Measurements from ENCODE around the gene KIF16B.

The KIF16B gene

DNA sequence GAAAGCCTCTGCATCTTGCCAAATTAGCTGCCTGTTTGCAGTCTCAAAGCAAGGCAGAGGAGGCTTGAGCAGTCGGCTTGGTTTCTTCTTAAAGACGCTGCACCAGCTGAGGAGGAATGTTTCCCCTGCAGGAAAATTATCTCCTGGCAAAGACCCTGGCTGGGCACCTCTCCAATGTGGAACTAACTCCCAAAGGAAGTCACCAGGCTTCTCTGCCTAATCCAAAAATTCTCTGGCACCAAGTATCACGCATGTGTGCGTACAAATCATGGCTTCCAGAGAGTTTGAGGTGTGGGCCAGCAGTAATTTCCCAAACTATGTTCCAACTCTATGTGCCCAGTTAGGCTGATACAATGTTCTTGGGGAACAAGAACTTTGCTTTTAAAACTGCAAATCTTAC lies 176.2 kb downstream of the KIF16B start:
- H3K4me3 Mint-ChIP-seq: no peak overlapping the region
- H3K4me1 Mint-ChIP-seq (ENCODE audit: low read depth): no peaks in the 10 kb centered on the region
- no peak overlapping the region for H3K27ac Mint-ChIP-seq
- H3K27me3 Mint-ChIP-seq: no peaks in the 10 kb centered on the region
- DNase-seq: no peak
- no peaks in the 10 kb centered on the region for H3K9me3 Mint-ChIP-seq
- peaks cover 30% of the 10 kb centered on the region for H3K36me3 Mint-ChIP-seq (ENCODE audit: low read depth)

DNA sequence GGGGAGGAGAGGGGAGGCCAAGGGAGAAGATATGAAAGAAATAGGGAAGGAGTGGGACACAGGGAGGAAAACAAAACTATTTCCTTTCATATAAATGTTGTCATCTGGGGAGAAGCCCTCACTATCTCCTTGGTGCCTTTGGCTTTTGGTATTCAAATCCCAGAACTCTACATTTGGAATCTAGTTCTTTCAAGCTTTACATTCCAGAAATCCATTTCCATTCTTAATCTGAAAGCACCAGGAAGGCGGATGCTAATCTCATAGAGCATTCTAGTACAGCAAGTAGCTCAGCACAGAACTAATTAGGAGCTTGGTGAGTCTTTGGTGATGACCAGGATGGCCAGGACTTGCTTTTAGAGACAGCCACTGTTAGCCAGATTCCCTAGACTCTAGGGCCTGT lies 177.9 kb downstream of the KIF16B start:
- Mint-ChIP-seq H3K36me3 (ENCODE audit: low read depth) (peaks cover 38% of the 10 kb centered on the region), H3K27ac (no peak overlapping the region), H3K4me3 (no peak overlapping the region), H3K4me1 (ENCODE audit: low read depth) (no peaks in the 10 kb centered on the region), H3K27me3 (no peaks in the 10 kb centered on the region), H3K9me3 (no peaks in the 10 kb centered on the region)
- DNase-seq: no peak

DNA sequence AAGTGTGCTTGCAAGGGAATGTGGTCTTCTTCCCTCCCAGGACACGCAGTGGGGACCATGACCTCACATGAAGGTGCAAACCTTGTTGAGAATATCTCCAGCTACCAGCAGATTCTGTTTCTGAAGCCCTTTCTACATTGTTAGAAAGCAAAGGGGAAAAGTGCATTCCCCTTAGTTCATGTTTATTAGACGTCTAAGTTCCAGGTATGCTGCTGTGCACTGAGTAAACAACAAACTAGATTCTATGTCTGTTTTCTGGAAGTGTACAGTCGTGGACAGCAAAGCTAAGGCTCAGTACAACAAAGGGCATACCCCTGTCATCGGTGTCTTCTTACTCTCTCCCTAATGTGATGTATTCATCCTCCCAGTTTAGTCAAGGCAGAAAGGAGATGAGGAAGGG lies 178.5 kb downstream of the KIF16B start:
- Mint-ChIP-seq H3K27me3 (no peaks in the 10 kb centered on the region), H3K9me3 (no peaks in the 10 kb centered on the region), H3K27ac (no peak overlapping the region), H3K36me3 (ENCODE audit: low read depth) (peaks cover 35% of the 10 kb centered on the region), H3K4me3 (no peak overlapping the region), H3K4me1 (ENCODE audit: low read depth) (no peaks in the 10 kb centered on the region)
- no peak for DNase-seq

DNA sequence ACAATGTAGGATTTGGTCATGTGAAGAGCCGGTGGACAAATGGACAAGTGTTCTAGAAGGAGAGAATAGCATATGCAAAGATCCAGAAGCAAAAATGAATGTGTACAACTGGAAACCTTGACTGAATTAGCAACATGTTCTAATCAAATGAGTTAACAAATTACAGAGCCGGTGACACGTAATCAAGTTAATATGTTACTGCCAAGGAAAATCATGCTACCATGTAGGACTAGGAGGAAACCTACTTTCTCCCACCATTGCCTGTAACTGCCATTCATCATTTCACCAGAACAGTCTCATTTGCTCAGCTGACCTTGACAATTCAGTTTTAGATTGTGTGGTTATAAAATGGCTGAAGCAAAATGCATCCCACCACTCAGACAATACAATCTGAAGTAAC lies 179.4 kb downstream of the KIF16B start:
- Mint-ChIP-seq H3K4me1 (ENCODE audit: low read depth) (no peaks in the 10 kb centered on the region), H3K9me3 (no peaks in the 10 kb centered on the region), H3K27me3 (no peaks in the 10 kb centered on the region), H3K36me3 (ENCODE audit: low read depth) (peaks cover 30% of the 10 kb centered on the region), H3K27ac (no peak overlapping the region), H3K4me3 (no peak overlapping the region)
- DNase-seq: no peak

DNA sequence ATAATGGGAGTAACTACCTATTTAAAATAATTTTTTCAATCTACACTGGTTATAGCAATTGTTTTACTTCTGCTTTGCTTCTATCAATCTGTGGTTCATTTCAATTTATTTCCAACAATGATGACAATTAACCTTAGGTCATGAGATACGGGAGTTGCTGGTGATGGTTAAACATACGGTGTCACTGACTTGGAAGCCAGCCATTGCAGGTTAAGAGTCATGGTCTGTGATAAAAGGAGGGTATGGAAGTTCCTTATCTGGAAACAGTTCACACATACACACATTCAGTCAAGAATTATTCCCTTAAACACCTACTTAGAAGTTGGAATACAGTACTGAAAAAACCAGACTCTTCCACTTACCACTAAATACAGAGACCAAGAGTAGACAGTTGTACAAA lies 180.0 kb downstream of the KIF16B start:
- no peaks in the 10 kb centered on the region for H3K27me3 Mint-ChIP-seq
- no peak overlapping the region for H3K27ac Mint-ChIP-seq
- H3K9me3 Mint-ChIP-seq: no peaks in the 10 kb centered on the region
- H3K4me3 Mint-ChIP-seq: no peak overlapping the region
- no peak for DNase-seq
- peaks cover 34% of the 10 kb centered on the region for H3K36me3 Mint-ChIP-seq (ENCODE audit: low read depth)
- H3K4me1 Mint-ChIP-seq (ENCODE audit: low read depth): no peaks in the 10 kb centered on the region

DNA sequence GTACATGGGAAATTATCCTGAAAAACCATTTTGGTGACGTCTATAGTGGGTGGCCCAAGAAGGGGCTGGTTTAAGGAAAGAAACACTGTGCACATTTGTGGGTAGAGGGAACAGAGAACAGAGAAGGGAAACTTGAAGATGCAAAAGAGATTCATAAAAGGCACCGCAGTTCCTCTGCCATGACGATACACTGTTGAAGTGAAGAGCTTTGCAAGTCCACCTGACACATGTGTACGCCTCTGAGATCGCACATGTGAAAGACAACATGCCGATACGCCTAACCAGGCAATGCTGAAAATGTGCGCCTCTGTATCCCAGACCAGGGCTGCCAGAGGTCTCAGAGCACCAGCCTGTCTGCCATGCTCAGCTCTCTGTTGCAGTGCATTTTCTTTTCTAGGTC lies 180.9 kb downstream of the KIF16B start:
- Mint-ChIP-seq H3K4me1 (ENCODE audit: low read depth) (no peaks in the 10 kb centered on the region), H3K4me3 (no peak overlapping the region), H3K27ac (no peak overlapping the region), H3K36me3 (ENCODE audit: low read depth) (peaks cover 31% of the 10 kb centered on the region), H3K27me3 (no peaks in the 10 kb centered on the region), H3K9me3 (no peaks in the 10 kb centered on the region)
- DNase-seq: no peak

DNA sequence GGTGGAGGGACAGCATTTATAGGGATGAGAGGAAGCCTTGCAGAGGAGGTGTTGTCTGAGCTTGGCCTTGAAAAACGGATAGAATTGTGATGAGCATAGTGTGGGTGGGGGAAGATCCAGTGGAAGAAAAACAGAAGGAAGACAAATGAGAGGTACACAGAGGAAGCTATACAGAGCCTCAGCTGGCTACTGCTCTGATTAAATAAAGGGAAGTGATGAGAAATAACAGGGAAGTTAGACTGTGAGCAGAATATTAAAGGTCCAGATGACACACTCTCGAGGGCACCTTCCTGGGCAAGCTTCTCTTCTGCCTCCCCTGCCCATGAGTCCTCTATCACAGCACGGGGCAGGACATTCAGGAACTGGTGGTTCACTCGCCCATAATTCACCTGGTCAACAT lies 182.3 kb downstream of the KIF16B start:
- Mint-ChIP-seq H3K4me1 (ENCODE audit: low read depth) (no peaks in the 10 kb centered on the region), H3K27me3 (no peaks in the 10 kb centered on the region), H3K27ac (no peak overlapping the region), H3K9me3 (no peaks in the 10 kb centered on the region), H3K4me3 (no peak overlapping the region), H3K36me3 (ENCODE audit: low read depth) (peaks cover 30% of the 10 kb centered on the region)
- DNase-seq: no peak

DNA sequence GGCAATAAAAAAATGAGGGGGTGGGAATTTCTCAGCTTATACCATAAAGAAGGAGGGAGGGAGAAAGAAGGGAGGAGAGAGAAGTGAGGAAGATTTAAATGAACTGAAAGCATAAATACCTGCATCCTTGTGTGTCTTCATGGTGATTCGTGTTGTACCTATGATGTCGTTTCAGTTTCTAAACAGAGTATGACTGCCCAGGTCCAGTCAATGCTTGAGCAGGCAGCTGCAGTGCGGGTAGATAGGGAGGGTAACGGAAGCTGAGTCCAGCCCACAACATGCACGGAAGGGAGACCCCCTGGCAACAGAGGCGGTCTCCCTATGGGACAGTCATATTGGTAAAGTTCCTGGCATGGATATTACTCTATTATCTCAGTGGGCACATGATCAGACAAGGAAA lies 184.5 kb downstream of the KIF16B start:
- Mint-ChIP-seq H3K27ac (no peak overlapping the region), H3K4me1 (ENCODE audit: low read depth) (no peaks in the 10 kb centered on the region), H3K36me3 (ENCODE audit: low read depth) (peaks cover 40% of the 10 kb centered on the region), H3K27me3 (no peaks in the 10 kb centered on the region), H3K4me3 (no peak overlapping the region), H3K9me3 (no peaks in the 10 kb centered on the region)
- DNase-seq: no peak

DNA sequence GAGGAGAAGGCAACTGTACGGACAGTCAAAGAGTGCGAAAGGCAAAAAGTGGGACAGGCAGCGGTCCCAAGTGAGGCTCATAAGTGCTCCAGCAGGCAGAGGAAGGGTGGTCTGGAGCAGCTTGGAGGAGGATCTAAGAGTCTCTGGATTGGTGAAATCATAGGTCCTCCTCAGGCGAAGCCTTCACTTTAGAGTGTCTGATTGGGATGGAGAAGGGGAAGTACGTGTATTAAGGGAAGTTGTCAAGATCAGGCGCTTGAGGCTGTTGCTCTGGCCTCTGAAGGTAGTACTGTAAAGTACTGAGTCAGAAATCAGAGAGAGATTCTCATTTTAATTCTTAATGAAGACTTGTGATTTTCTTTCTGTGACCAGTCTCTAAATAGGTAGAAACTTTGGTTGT lies 185.6 kb downstream of the KIF16B start:
- Mint-ChIP-seq H3K4me1 (ENCODE audit: low read depth) (no peaks in the 10 kb centered on the region), H3K27me3 (no peaks in the 10 kb centered on the region), H3K9me3 (no peaks in the 10 kb centered on the region), H3K36me3 (ENCODE audit: low read depth) (peaks cover 35% of the 10 kb centered on the region), H3K4me3 (no peak overlapping the region), H3K27ac (no peak overlapping the region)
- DNase-seq: no peak

DNA sequence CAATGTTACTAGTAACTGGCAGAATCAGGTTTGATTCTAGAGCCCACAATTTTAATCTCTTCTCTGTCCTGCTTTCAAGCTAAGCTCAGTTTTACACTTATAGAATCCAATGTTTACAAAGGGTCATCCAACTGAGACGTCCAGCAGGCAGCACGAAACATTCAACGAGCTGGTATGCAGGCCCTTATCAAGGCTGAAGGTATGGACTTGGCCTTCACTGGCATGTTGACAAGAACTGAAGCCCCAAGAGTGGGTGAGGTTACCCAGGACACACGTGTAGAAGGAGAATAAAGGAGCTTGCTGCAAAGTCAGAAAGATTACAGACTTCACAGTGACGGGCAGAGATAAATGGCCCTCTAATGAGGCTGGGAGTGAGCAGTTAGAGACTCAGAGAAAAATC lies 187.4 kb downstream of the KIF16B start:
- DNase-seq: no peak
- no peak overlapping the region for H3K27ac Mint-ChIP-seq

DNA sequence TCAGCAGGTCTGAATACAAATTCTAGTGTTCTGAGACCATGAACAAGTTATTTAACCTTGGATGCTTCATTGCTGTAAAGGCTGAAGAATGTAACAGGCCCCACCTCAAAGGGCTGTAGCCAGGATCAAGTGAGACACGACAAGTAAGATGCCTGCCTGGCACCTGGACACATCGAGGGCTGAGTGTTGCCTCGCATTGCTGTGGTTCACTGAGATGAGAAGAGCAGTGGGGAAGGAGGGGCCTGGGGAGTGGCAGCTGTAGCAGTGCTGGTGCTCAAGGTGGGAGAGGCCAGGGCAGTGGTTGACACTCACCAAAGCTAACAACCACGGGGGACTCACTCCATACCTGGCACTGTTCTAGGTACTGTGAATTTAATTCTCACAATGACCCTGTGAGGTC lies 187.8 kb downstream of the KIF16B start:
- H3K27me3 Mint-ChIP-seq: no peaks in the 10 kb centered on the region
- no peaks in the 10 kb centered on the region for H3K4me1 Mint-ChIP-seq (ENCODE audit: low read depth)
- no peaks in the 10 kb centered on the region for H3K9me3 Mint-ChIP-seq
- H3K36me3 Mint-ChIP-seq (ENCODE audit: low read depth): peaks cover 25% of the 10 kb centered on the region
- H3K27ac Mint-ChIP-seq: no peak overlapping the region
- H3K4me3 Mint-ChIP-seq: no peak overlapping the region
- DNase-seq: no peak

More for the DNA sequence above, 187.4 kb downstream of the KIF16B start:
- H3K27me3 Mint-ChIP-seq: no peaks in the 10 kb centered on the region
- H3K9me3 Mint-ChIP-seq: no peaks in the 10 kb centered on the region
- peaks cover 26% of the 10 kb centered on the region for H3K36me3 Mint-ChIP-seq (ENCODE audit: low read depth)
- H3K4me1 Mint-ChIP-seq (ENCODE audit: low read depth): no peaks in the 10 kb centered on the region
- H3K4me3 Mint-ChIP-seq: no peak overlapping the region

DNA sequence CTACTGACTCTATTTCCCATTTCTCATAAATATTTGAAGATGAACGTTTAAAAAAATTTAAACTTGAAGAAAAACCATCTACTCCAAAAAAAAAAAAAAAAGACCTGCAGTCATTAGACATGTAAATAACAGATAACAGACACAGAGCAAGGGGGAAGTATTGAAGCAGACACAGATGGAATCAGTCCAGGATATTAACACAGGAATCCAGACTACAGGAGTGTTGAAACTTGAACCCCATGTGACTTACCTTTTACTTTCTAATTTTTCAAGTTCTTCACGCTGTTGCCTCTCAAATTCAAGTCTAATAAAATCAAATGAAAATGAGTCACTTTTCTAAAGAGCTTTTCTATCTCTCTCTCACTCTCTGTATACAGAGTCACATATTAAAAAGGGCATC lies 191.8 kb downstream of the KIF16B start:
- Mint-ChIP-seq H3K4me1 (ENCODE audit: low read depth) (no peaks in the 10 kb centered on the region), H3K36me3 (ENCODE audit: low read depth) (peaks cover 54% of the 10 kb centered on the region), H3K27ac (no peak overlapping the region), H3K27me3 (no peaks in the 10 kb centered on the region), H3K4me3 (no peak overlapping the region), H3K9me3 (no peaks in the 10 kb centered on the region)
- no peak for DNase-seq

DNA sequence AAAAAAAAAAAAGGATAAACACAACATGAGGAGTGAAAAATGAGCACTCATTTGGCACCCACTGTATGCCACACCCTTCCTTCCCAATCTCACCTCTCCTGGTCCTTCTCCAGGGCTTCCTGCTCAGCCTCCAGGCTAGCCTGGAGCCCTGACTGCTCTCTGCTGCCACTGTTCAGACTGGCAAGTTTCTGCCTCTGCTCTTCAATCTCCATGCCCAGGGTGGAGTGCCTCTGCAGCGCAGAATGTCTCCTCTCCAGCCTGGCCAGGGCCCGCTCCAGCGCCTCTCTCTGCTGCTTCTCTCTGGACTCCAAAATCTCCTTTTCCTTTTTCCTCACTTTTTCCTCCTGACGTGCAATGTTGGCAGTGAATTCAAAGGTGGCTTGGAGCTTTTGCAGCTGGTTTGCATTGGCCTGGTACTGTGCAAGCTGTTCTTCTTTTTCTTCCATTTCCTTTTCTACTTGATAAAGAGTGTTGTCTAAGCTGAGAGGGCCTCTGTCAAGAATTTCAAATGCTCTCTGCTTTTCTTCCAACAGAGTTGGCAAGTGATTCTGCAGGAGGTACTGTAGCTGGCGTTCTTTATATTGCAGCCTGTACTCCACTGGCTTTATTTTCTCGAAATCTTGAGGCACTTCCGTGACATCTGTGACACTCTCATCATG lies 194.4 kb downstream of the KIF16B start:
- Mint-ChIP-seq H3K27me3 (no peaks in the 10 kb centered on the region), H3K9me3 (no peaks in the 10 kb centered on the region), H3K27ac (no peak overlapping the region), H3K36me3 (ENCODE audit: low read depth) (peaks cover 67% of the 10 kb centered on the region), H3K4me1 (ENCODE audit: low read depth) (no peaks in the 10 kb centered on the region), H3K4me3 (no peak overlapping the region)
- DNase-seq: no peak

DNA sequence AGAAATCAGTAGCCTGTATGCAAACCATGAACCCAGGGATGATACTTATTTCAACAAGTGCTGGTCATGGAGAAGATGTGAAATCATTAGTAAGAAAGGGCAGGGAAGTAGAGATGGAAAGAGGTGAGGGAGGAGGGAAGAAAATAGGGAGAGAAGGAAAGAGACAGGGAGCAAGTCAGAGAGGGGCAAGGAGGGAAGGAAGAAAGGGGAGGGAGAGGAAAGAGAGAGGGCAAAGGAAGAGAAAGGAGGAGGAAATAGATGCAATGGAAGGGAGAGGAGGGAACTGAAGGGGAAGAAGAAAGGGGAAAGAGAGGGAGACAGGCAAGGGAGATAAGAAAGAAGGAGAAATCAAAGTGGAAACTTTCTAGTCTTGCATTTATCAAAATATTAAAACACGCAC lies 195.1 kb downstream of the KIF16B start:
- no peaks in the 10 kb centered on the region for H3K9me3 Mint-ChIP-seq
- no peak overlapping the region for H3K27ac Mint-ChIP-seq
- H3K27me3 Mint-ChIP-seq: no peaks in the 10 kb centered on the region
- H3K4me3 Mint-ChIP-seq: no peak overlapping the region
- peaks cover 74% of the 10 kb centered on the region for H3K36me3 Mint-ChIP-seq (ENCODE audit: low read depth)
- no peaks in the 10 kb centered on the region for H3K4me1 Mint-ChIP-seq (ENCODE audit: low read depth)
- no peak for DNase-seq

DNA sequence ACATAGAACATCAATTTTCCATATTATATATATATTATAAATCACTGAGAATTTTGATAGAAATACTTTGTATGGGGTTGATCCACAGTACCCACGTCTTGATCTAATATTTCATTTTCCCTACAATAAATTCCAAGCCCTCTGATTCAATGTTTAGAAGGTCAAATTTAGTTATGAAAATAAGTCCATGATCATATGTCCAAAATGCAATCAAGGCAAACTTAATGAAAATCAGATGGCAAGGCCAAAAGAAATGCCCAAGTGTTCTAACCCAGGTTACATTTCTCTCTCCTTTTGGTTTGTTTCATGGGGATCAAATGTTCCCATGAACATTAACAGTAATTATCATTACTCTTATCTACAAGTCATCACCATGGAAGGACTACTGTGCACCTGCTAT lies 203.8 kb downstream of the KIF16B start:
- no peak overlapping the region for H3K27ac Mint-ChIP-seq
- peaks cover 82% of the 10 kb centered on the region for H3K36me3 Mint-ChIP-seq (ENCODE audit: low read depth)
- H3K4me1 Mint-ChIP-seq (ENCODE audit: low read depth): no peaks in the 10 kb centered on the region
- no peak for DNase-seq
- H3K4me3 Mint-ChIP-seq: no peak overlapping the region
- H3K27me3 Mint-ChIP-seq: no peaks in the 10 kb centered on the region
- H3K9me3 Mint-ChIP-seq: no peaks in the 10 kb centered on the region

DNA sequence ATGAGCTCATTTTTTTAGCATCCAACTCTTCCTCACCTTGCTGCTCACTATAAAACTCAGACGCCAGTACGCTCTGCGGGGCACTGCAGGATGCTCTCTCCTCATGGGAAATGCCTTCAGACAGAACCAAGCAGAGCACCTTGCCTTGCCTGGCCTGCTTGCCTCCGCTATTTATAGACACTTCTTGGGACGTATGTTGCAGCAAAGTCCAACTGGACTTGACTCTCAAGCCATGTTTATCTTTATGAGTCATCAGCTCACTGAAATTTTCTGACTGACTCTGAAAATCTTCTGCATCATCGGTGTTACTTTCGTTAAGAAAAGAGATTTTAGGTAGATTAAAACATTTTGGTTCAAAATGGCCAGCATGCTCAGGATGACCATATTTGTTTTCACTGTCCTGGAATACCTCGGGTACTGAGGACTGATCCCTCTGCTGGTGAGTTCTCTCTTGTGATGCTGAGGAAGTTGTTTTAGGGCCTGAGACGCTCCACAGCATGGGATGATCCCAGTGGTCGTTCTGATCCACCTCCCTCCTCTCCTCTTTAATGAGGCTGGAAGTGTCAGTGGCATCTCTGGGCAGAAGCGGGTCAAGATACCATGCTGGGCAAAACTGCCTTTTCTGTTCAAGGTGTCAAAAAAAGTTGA lies 204.5 kb downstream of the KIF16B start:
- Mint-ChIP-seq H3K4me1 (ENCODE audit: low read depth) (no peaks in the 10 kb centered on the region), H3K27me3 (no peaks in the 10 kb centered on the region), H3K9me3 (no peaks in the 10 kb centered on the region), H3K4me3 (no peak overlapping the region), H3K36me3 (ENCODE audit: low read depth) (peaks cover 76% of the 10 kb centered on the region), H3K27ac (no peak overlapping the region)
- DNase-seq: no peak
